Endothelial cell (in vitro differentiated cells): ENCODE results near the gene TMEM132D. TPM values are rescaled to one million over a fixed set of nuclear protein-coding genes. Genes with fewer than 3 reads are reported as not detected.

Source experiments
- DNase-seq: peaks from one replicate; pipeline ENCODE4 v3.0.0; 2021; ENCODE audit warnings: low spot score
- H3K27ac Mint-ChIP-seq: one replicate; pipeline ENCODE4 v1.8.0; 2021; ENCODE audit warnings: mixed read lengths, inconsistent platforms; ENCODE audit not compliant: unreplicated experiment
- H3K27me3 Mint-ChIP-seq: one replicate; pipeline ENCODE4 v1.8.0; 2021; ENCODE audit warnings: mild to moderate bottlenecking, moderate library complexity, mixed read lengths, inconsistent platforms; ENCODE audit not compliant: unreplicated experiment
- H3K36me3 Mint-ChIP-seq: one replicate; pipeline ENCODE4 v1.8.0; 2021; ENCODE audit warnings: mild to moderate bottlenecking, low read depth, mixed read lengths, inconsistent platforms; ENCODE audit not compliant: unreplicated experiment
- H3K4me1 Mint-ChIP-seq: one replicate; pipeline ENCODE4 v1.8.0; 2021; ENCODE audit warnings: mild to moderate bottlenecking, mixed read lengths, inconsistent platforms; ENCODE audit not compliant: unreplicated experiment
- H3K4me3 Mint-ChIP-seq: one replicate; pipeline ENCODE4 v1.8.0; 2021; ENCODE audit warnings: mild to moderate bottlenecking, mixed read lengths, inconsistent platforms; ENCODE audit not compliant: unreplicated experiment
- H3K9me3 Mint-ChIP-seq: one replicate; pipeline ENCODE4 v1.8.0; 2021; ENCODE audit warnings: mixed read lengths, inconsistent platforms; ENCODE audit not compliant: unreplicated experiment
- CTCF ChIP-seq: fragments of 200-600 bp; sonication (generic); IDR thresholded peaks from one replicate; pipeline ENCODE4 v1.5.0; 2021; ENCODE audit warnings: antibody characterized with exemption; ENCODE audit not compliant: unreplicated experiment
- total RNA-seq: library from RNA; stranded (reverse); fragmentation: NEBNext Ultra II Directional; extraction: Animal tissue kit (Norgen Biotek cat#: 25700); gene quantifications from one replicate; pipeline ENCODE4 v1.2.1, GENCODE V29; 2021; ENCODE audit not compliant: unreplicated experiment

Gene TMEM132D
- total RNA-seq, 1 donor from 2014 or later: not detected

GRCh38 chr12:129184127-129184928, 719.5 kb downstream of the TMEM132D start:
- no peak for TF ChIP-seq CTCF
- Mint-ChIP-seq H3K27me3 (peaks cover 8% of the 10 kb centered on the region), H3K36me3 (peaks cover 21% of the 10 kb centered on the region), H3K9me3 (peaks cover 70% of the 10 kb centered on the region), H3K4me3 (no peak overlapping the region), H3K4me1 (no peaks in the 10 kb centered on the region), H3K27ac (no peak overlapping the region)
- DNase-seq: no peak

GRCh38 chr12:129179941-129180553, 723.8 kb downstream of the TMEM132D start:
- H3K4me1 Mint-ChIP-seq: no peaks in the 10 kb centered on the region
- peaks cover 54% of the 10 kb centered on the region for H3K9me3 Mint-ChIP-seq
- peaks cover 6% of the 10 kb centered on the region for H3K27me3 Mint-ChIP-seq
- H3K27ac Mint-ChIP-seq: no peak overlapping the region
- no peak for DNase-seq
- peaks cover 21% of the 10 kb centered on the region for H3K36me3 Mint-ChIP-seq
- no peak overlapping the region for H3K4me3 Mint-ChIP-seq
- no peak for TF ChIP-seq CTCF

GRCh38 chr12:129169928-129170327, 733.9 kb downstream of the TMEM132D start:
- no peaks in the 10 kb centered on the region for H3K27me3 Mint-ChIP-seq
- H3K9me3 Mint-ChIP-seq: peaks cover 41% of the 10 kb centered on the region
- H3K36me3 Mint-ChIP-seq: peaks cover 3% of the 10 kb centered on the region
- H3K27ac Mint-ChIP-seq: no peak overlapping the region
- no peak overlapping the region for H3K4me3 Mint-ChIP-seq
- H3K4me1 Mint-ChIP-seq: no peaks in the 10 kb centered on the region
- DNase-seq: no peak
- TF ChIP-seq CTCF: no peak

GRCh38 chr12:129163861-129164260, 740.0 kb downstream of the TMEM132D start:
- no peak overlapping the region for H3K27ac Mint-ChIP-seq
- H3K36me3 Mint-ChIP-seq: peaks cover 8% of the 10 kb centered on the region
- peaks cover 54% of the 10 kb centered on the region for H3K9me3 Mint-ChIP-seq
- TF ChIP-seq CTCF: no peak
- peaks cover 3% of the 10 kb centered on the region for H3K27me3 Mint-ChIP-seq
- H3K4me1 Mint-ChIP-seq: no peaks in the 10 kb centered on the region
- no peak overlapping the region for H3K4me3 Mint-ChIP-seq
- no peak for DNase-seq

GRCh38 chr12:129163461-129163860, 740.4 kb downstream of the TMEM132D start:
- no peak overlapping the region for H3K27ac Mint-ChIP-seq

More at GRCh38 chr12:129163461-129163860, 740.4 kb downstream of the TMEM132D start:
- no peak for DNase-seq
- H3K36me3 Mint-ChIP-seq: peaks cover 8% of the 10 kb centered on the region
- H3K27me3 Mint-ChIP-seq: peaks cover 3% of the 10 kb centered on the region
- H3K9me3 Mint-ChIP-seq: peaks cover 53% of the 10 kb centered on the region
- no peaks in the 10 kb centered on the region for H3K4me1 Mint-ChIP-seq
- no peak for TF ChIP-seq CTCF
- no peak overlapping the region for H3K4me3 Mint-ChIP-seq
